Loucy (cell line): ENCODE data around the gene RBM19.

ENCODE experiments used
- EZH2phosphoT487 ChIP-seq: fragments of 200-600 bp; IDR thresholded peaks from 2 replicates; pipeline ENCODE4 v1.6.1; 2018; ENCODE audit warnings: antibody characterized with exemption, mild to moderate bottlenecking, moderate library complexity, borderline replicate concordance
- TF ChIP-seq, protein P1 (sequence below): fragments of 200-600 bp; sonication (generic); conservative IDR thresholded peaks from 2 replicates; pipeline ENCODE4 v1.5.1; 2014; ENCODE audit warnings: mild to moderate bottlenecking, antibody characterized with exemption, low read length

DNA sequence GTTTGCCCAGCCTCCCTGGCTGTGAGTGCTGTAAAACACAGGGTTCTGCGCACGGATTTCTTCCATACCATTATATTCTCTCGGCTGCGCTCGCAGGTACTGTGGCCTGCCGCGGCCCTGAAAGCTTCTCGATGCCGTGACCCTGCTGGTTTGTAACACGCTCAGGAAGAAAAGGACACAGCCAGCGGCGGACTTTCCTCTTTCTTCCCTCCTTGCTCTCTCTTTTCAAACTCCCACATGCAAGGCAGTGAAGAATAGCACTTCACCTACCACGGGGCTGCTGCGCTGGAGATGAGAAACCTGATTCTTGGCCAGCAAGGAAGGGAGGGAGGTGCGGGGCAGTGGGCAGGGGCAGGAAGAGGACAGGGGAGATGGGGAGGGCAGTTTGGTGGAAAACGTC lies 130.2 kb downstream of the RBM19 start:
- TF ChIP-seq, protein P1, sequence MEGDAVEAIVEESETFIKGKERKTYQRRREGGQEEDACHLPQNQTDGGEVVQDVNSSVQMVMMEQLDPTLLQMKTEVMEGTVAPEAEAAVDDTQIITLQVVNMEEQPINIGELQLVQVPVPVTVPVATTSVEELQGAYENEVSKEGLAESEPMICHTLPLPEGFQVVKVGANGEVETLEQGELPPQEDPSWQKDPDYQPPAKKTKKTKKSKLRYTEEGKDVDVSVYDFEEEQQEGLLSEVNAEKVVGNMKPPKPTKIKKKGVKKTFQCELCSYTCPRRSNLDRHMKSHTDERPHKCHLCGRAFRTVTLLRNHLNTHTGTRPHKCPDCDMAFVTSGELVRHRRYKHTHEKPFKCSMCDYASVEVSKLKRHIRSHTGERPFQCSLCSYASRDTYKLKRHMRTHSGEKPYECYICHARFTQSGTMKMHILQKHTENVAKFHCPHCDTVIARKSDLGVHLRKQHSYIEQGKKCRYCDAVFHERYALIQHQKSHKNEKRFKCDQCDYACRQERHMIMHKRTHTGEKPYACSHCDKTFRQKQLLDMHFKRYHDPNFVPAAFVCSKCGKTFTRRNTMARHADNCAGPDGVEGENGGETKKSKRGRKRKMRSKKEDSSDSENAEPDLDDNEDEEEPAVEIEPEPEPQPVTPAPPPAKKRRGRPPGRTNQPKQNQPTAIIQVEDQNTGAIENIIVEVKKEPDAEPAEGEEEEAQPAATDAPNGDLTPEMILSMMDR: no peak
- no peak for TF ChIP-seq EZH2phosphoT487
